Mammary epithelial cell (primary cell): ENCODE data around the gene ITGB2.

Source experiments
- EZH2 ChIP-seq: IDR thresholded peaks from 2 replicates; pipeline ENCODE4 v1.6.1; 2012; ENCODE audit warnings: low read length, inconsistent platforms, borderline replicate concordance
- TF ChIP-seq, protein P1 (sequence below), 2 donors: IDR thresholded peaks in 1 of 2; conservative IDR thresholded peaks in 1 of 2; 2 replicates each; pipeline ENCODE4 v1.5.1; 2011 to 2012; ENCODE audit warnings: inconsistent platforms in 2 of 2, low read length in 2 of 2, mild to moderate bottlenecking in 2 of 2, control low read depth in 1 of 2, low read depth in 1 of 2; ENCODE audit not compliant: insufficient read depth in 1 of 2; ENCODE audit errors: extremely low read depth in 1 of 2

- TF ChIP-seq, protein P1, sequence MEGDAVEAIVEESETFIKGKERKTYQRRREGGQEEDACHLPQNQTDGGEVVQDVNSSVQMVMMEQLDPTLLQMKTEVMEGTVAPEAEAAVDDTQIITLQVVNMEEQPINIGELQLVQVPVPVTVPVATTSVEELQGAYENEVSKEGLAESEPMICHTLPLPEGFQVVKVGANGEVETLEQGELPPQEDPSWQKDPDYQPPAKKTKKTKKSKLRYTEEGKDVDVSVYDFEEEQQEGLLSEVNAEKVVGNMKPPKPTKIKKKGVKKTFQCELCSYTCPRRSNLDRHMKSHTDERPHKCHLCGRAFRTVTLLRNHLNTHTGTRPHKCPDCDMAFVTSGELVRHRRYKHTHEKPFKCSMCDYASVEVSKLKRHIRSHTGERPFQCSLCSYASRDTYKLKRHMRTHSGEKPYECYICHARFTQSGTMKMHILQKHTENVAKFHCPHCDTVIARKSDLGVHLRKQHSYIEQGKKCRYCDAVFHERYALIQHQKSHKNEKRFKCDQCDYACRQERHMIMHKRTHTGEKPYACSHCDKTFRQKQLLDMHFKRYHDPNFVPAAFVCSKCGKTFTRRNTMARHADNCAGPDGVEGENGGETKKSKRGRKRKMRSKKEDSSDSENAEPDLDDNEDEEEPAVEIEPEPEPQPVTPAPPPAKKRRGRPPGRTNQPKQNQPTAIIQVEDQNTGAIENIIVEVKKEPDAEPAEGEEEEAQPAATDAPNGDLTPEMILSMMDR (conservative IDR thresholded peaks at IDR 0.05 in 1 of 2, IDR thresholded peaks at IDR 0.05 in 1 of 2; ENCODE audit: extremely low read depth in 1 of 2, insufficient read depth in 1 of 2, low read depth in 1 of 2, low read length in 2 of 2): no peak
- TF ChIP-seq EZH2: no peak
Measured at GRCh38 chr21:44931137-44931500, 10.4 kb upstream of the ITGB2 start.
